ENCODE data around the gene PTF1A. TPM values are rescaled to one million over a fixed set of nuclear protein-coding genes. Genes with fewer than 3 reads are reported as not detected.
A peak's percentile ranks its signal among the peaks of the same experiment; 100 is the strongest.

Gene PTF1A
- total RNA-seq, 1 donor from 2014 or later, result not detected

DNA sequence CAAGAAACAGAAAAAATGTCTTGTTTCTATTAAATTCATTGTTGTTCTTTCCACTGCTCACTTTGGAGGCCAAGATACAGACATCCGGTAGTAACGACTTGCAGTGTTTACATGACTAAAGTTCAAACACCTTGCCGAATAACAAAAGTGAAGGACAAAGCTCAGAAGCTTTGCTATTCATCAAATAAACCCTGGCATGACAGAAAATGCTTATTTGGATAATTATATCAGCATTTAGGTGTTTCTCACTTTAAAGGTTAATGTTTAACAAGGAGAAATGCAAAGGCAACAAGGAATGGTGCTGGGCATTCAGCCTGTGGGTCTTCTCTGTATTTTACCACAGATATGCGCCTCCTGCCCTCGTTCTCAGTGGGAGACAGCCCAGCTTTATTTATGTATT lies 5.4 kb upstream of the PTF1A start:
- DNase-seq (ENCODE audit: low read depth), result no peak

DNA sequence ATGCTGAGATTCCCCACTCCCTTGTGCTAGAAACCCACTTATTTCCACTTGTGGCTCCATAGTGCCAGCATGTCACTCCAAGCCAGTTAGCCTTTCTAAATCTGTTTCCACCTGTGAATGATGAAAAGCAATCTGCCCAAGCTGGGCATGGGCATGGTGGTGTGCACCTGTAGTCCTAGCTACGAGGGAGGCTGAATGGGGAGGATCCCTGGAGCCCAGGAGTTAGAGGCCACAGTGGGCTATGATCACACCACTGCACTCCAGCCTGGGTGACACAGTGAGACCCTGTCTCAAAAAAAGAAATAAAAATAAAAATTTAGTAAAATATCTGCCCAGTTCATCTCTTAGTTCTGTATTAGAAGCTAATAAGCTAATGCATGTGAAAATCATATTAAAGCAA lies 5.0 kb upstream of the PTF1A start:
- DNase-seq (ENCODE audit: low read depth), result no peak

DNA sequence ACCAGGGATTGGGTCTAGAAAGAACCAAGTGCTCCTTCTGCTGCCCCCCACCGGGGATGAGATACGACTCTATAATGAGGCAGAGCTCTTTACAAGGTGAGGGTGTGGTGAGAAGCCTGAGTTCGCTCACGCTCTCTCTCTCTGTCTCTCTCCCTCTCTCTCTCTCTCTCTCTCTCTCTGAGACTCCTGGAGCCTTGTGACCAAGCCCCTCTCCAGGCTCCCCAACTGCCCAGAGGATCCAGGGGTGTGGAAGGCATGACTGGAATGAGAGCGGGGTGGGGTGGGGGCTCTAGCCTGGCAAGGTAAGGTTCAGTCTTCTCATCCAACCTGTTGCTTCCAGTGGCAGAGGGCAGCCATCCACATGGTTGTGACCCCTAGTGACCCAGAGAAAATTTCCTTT lies 3.1 kb upstream of the PTF1A start:
- no peak for DNase-seq (ENCODE audit: low read depth)

DNA sequence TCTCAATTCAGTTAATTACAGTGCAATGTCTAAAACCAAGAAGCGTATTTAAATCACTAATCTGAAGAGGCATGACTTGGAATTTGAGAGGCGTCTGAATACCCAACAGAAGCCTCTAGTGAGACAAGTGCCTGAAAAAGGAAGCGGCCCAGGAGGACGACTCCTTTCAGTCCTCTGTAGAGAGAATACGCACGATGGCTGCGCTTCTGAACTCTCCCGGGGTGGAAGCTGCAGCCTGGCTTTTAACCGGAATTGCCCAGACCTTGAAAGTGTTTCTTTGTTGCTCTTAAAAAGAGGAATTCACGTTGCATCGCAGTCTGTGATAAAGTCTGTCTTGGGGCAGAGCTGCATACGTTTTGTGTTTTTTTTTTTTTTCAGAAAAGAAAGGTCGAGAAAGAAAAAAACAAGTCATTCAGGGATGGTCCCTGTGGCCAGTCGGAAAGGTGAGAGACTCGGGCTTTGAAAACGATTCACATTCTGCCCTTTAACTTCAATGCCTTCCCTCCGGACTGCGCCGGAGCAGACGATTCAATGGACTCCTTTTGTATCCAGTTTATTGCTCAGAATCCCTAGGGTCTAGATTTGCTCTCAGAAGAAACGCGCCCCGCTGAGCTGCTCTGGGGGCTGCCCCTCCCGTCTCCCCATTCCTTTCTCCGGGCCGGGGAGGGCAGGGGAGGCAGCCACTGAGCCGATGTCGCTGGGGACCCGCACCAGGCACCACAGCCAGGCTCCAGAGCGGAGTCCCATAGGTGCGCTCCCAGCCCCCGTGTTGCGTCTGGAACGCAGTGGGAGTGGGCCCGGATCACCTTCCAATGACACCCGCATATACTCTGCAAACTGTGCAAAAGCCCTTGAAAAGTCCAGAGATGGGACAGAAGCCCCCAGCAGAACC lies 994 bp upstream of the PTF1A start:
- DNase-seq (ENCODE audit: low read depth), result no peak

DNA sequence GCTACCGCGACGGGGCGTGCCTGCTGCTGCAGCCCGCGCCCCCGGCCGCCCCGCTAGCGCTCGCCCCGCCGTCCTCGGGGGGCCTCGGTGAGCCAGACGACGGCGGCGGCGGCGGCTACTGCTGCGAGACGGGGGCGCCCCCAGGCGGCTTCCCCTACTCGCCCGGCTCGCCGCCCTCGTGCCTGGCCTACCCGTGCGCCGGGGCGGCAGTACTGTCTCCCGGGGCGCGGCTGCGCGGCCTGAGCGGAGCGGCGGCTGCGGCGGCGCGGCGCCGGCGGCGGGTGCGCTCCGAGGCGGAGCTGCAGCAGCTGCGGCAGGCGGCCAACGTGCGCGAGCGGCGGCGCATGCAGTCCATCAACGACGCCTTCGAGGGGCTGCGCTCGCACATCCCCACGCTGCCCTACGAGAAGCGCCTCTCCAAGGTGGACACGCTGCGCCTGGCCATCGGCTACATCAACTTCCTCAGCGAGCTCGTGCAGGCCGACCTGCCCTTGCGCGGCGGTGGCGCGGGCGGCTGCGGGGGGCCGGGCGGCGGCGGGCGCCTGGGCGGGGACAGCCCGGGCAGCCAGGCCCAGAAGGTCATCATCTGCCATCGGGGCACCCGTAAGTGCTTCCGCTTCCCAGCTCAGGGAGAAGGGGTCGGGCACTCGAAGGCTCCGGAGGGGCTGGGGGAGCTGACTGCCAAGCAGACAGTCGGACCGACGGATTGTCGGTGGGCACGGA lies 761 bp downstream of the PTF1A start:
- no peak for DNase-seq (ENCODE audit: low read depth)

DNA sequence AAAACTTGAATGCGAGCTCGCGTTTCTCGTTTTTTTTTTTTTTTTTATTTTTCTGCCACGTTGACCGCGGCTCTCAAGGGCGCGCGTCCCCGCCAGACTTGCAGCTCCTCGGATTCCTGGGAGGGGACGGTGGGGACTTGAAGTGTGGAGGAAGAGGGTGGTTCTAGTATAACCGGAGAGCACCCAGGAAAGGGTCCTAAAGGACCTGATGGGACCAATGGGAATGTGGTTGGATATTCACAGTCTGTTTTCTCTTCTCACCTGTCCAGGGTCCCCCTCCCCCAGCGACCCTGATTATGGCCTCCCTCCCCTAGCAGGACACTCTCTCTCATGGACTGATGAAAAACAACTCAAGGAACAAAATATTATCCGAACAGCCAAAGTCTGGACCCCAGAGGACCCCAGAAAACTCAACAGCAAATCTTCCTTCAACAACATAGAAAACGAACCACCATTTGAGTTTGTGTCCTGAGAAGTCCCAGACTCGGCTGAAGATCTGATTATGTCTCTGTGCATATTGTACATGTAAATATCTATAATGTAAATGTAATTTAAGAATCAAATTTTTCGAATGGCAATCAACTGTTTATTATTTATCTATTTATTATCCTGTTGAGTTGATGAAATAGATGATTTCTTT lies 1.4 kb downstream of the PTF1A start:
- no peak for DNase-seq (ENCODE audit: low read depth)

DNA sequence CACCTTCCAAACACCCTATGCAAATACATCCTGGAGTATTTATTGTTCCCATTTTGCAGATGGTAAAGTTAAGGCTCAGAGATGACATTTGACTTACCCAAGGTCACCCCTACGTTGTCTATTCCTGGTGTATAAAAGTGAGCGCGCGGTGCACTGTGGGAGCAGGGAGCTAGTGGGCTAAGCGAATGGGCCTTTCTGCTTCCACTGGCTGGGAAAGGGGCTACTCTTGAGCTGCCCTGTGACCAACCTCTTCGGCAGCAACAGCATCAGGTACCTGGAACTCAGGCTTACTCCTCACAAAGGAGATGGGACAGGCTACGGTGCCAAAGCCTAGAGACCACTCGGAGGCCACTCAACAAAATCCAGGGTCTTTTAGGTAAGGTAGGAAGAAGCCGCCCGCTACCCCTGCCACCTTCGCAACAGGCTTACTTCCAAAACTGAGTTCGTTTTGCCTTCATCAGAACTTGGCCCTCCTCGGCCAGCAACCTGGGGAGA lies 2.4 kb downstream of the PTF1A start:
- DNase-seq (ENCODE audit: low read depth), result no peak

DNA sequence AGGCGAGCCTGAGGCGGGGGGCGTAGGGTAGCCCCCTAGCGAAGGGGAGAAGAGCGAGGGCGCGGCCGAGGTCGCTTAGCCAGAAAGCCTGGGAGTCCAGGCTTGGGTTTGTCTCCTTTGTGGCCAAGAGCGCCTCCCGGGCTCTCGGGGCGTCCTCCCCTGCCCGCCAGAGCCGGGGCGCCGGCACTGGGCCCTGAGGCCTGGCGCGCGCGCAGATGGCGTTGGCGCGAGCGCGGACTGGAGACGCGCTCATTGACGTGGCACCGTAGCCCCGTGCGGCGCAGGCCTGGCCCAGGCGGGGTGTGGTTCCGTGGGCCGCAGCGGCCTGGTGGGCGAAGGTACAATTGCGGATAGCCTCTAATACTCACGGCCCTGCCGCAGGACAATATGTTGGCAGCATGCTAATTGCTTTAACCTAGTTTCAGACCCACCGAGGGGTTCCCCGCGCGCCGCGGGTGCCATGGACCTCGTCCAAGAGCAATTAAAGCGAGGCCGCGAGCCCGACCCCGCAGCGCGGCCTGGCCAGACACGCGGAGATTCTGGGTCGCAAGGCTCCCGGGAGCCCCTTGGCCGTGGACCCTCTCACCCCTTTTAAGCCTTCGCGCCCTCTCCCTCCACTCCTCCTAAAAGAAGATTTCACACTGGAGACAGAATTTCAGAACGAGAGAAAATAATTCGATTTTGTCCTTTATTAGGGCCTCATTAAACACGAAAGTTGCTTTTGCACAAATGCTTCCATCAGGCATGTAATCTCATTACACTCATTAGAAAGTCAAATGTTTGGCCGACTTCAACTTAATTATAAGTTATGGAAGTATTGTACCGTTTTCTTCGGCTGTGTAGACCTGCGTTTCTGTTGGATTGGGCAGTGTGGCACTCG lies 3.1 kb downstream of the PTF1A start:
- no peak for DNase-seq (ENCODE audit: low read depth)

DNA sequence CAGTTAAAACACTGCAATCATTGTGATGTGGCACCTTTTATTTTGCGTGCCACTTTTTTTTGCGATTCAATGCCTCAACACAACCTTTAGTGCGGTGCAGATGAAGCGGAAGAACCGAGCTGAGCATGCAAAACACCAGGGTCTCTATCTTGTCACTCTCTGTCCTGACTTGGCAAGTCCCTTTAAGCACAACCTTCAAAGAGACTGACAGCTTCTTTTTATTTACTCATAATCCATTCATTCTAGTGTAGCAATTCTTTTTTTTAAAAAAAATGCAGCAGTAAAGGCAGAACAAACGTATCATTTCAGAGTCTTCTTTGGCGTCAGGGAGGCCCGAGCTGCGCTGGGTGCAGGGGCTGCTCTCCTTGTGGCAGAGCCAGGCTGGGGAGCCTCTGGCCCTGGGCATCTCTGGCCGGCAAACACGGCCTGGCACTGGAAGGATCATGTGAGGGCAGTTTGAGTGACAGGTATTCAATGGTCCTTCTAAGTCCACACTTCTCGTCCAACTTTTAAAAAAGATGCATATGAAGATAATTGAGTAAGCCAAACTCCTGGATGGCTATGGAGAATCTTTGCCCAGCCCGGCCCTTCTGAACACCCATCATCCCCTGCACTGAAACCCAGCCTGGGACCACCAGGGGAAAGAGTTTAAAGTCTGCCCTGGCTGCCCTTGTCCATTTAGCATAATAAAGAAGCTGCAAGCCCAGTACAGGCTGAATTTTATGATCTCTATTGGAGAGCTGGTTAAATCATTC lies 3.9 kb downstream of the PTF1A start:
- DNase-seq (ENCODE audit: low read depth), result no peak

DNA sequence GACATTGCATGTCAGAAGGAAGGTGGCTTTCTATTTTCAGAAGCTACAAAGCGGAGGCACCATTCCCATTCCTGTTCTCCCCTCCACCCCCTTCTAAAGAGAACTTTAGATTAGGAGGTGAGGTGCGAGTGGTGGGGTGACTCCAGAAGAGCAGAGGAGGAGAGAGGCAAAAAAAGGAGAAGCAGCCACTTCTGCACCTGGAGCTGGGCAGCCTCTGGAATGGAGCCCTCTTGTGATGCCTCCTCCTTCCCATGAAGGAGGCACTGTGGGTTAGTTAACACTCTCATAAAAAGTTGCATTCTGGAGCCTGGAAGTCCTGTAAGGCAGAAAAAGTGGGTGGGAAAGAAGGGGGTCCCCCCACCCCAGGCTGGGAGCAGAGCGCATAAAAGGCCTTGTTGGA lies 4.8 kb downstream of the PTF1A start:
- no peak for DNase-seq (ENCODE audit: low read depth)

DNA sequence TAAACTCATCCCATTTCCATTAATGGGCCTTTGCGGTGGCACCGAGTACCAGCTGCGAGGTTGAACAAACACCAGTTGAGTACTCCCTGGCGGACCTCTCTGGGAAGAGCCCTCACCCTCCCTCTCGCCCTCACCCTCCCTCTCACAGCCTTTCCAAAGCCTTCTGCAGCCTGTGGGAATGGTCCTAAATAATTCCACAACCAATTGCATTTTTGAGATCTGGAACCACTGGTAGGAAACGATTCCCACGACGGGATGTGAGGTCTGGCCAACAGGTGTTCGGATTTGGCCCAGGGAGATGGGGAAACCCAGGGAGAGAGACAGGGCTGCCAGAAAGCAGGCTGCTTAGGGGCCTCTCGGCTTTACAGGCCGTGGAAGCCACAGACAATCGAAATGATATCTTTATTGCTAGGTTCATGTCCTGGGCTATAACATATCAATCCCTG lies 5.3 kb downstream of the PTF1A start:
- peak; percentile 26 for DNase-seq (ENCODE audit: low read depth)

DNA sequence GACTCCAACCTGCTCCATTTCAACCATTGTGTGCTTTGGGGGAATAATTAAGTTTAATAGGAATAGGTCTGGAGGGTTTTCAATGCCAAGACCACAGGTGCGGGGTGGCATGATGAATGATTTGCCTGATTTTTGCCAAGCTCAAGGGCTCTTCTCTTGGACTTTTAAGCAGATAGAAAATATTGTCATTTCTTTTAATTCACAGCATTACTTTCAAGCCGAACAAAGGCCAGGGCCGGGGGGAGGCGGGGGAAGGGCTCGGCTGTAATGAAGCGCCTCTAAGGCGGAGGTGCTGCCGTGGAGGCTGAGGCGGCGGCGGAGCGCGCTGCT lies 6.5 kb downstream of the PTF1A start:
- no peak for DNase-seq (ENCODE audit: low read depth)

DNA sequence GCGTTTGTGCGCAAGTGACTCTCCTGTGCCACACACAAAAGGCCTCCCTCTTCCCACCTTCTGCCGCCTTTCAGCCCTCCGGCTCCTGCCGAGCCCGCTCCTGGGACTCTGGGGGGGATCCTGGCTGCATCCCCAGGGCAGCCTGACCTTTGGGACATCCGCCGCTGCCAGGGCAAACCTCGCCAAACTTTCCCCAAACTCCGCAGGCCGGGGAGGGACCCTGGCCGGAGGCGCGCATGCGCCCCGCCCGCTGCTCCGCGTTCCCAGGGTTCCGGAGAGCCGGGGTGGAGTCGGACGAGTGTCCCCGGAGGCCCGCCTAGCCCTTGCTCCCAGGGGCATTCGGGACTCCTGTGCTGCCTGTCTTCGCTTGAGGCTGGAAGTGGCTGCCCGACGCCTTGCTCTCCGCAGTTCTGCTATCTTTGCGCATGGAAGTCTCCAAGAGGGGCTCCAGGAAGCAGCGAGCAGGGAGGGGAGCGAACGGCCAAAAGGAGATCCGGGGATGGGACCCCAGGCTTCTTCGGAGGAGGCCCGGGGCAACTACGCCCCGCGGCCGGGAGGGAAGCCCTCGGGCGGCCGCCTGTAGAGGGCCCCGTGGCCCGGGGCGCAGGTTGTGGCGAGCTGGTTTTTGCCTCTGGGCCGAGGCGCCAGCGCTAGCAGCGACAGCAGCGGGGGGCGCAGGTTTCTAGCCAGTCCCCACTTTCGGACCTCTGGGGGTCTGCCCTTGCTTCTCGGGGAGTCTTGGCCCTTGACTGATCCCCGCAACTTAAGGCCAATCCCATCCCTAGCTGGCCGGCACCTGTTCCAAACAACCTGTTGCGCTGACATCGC lies 7.0 kb downstream of the PTF1A start:
- no peak for DNase-seq (ENCODE audit: low read depth)

DNA sequence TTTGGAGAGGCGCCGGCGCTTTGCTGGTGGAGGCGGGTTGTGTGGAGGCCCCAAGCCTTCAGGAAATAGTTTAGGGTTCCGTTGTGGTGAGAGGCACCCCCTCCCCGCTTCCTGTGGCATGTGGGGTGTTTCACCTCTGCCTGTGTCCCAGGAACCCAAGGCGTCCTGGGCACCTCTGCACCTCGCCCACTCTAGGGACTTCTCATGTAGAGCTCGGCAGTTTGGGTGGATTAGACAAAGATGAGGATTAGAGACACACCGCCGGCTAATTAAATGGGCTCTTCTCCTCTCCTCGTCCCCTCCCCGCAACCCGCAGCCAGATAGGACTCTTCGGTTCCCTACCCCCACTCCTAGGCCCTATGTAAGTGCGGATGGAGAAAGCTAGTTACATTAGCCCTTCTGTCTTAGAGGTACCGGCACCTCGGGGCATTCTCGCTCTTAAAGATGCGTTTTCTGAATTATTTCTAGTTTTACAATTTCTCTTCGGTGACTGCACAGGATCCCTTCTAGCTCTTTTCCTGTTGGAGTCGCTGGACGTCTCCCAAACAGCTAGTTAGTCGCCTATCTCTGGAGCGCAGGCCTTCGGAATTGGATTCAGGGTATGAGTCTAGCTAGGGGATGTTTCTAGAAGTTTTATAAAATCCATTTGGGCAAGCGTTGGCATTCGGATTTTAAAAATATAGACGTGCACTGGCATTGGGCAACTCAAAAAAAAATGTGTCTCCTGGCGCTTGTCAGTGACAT lies 7.8 kb downstream of the PTF1A start:
- DNase-seq (ENCODE audit: low read depth), result no peak

DNA sequence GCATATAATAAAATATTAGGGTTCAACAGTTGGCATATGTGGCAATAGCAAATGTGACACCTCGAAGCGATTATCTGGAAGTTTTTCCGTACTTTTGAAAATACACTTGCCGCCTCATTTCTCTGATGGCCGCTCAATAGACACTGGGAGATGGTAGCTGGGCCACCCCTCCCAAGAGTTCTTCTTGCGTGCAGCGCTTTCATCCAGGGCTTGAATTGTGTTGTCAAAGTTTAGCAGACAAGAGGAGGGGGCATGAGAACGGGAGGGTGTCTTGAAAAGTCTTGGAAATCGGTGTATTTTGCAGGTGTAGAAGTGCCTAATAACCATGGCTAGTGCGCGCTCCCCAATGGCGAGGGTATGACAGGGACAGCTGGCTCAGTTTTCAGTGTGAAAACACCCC lies 8.5 kb downstream of the PTF1A start:
- DNase-seq (ENCODE audit: low read depth), result no peak

DNA sequence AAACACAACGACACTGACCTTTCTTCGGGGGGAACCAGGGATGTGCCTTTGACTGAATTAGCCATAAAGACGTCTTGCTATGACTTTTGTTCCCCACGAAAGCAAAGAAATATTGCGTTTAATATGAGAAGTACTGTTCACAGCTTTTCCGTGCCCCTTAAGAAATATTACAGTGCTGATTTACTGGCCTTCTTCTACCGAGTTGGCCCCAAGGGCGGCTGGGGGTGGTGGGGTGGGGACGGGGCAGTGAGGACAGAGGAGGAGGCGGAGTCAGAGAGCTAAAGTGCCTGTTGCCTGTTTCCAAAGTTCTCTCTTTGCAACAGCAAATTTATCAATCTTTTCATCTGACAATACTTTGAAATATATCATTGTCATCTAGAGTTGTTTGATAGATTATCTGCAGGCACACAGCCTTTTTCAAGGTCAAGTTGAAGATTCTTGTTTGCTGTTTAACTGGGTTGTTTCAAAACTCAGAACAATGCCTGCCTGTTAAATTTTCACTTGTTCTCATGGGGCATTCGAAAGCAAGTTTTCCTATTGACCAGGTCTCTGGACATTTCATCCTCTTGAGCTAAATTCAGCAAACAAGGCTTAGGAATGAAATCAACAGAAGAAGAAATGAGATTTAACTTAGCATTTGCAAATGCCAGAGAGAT lies 9.0 kb downstream of the PTF1A start:
- DNase-seq (ENCODE audit: low read depth), result no peak

DNA sequence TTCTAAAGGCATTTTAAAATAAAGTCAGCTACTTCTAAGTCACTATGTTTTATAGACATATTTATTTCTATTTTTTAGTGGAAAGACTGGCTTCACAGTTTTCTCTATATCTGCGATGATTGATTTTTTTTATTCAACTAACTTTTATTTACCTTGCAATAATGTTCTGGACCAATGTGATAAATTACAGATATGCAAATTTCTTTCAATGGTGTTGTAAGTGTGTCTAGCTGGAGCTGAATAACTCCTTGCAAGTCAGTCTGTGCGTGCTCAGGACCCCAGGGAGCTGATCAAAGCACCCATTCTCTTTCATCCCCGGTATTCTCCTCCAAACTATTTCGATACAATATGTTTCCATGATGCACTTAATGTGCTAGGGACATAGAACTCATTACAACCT lies 9.7 kb downstream of the PTF1A start:
- DNase-seq (ENCODE audit: low read depth), result no peak

DNA sequence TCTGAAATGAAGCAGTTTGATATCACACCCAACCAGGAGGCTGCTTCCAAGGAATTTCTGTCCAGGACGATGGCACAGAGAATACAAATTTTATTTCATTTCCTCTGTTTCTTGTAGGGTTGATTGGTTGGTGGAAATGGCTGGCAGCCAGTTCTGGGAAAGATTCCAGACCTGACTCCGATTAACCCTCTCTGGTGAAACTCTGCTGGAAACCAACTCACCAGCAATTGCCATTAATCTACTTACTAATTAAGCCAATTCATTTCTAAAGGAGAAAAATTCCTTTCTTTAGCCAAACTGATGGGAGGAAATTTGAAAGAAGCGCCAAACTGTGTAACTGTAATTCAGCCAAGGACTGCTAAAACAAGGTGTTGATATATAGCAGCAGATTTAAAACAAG lies 10.7 kb downstream of the PTF1A start:
- no peak for DNase-seq (ENCODE audit: low read depth)

All from myocyte (in vitro differentiated cells).